Bronchial epithelial cell (primary cell): Measurements from ENCODE around the gene AOX1. TPM values are rescaled to one million over a fixed set of nuclear protein-coding genes. Genes with fewer than 3 reads are reported as not detected.

ENCODE experiments used
- DNase-seq: peaks from one replicate; pipeline ENCODE4 v3.0.0-alpha.2; 2010; ENCODE audit warnings: low read depth
- FAIRE-seq: peaks from 2 replicates; lab custom pipeline; 2011; peaks lifted over from hg19 to GRCh38; lab: Jason Lieb, UNC
- H3K27me3 ChIP-seq: 2 replicates; pipeline ENCODE4 v1.5.1; 2011; ENCODE audit warnings: low read length; ENCODE audit not compliant: control insufficient read depth, insufficient read depth
- H3K36me3 ChIP-seq: 2 replicates; pipeline ENCODE4 v1.5.1; 2011; ENCODE audit warnings: low read length; ENCODE audit not compliant: control insufficient read depth, insufficient read depth
- H3K4me3 ChIP-seq: 2 replicates; pipeline ENCODE4 v1.5.1; 2011; ENCODE audit warnings: mild to moderate bottlenecking, low read depth, low read length, control low read depth
- total RNA-seq: library from RNA; depleted of rRNA; stranded (reverse); fragments of >200 nt; gene quantifications from 2 replicates; pipeline ENCODE4 v1.2.1, GENCODE V29; 2014
- TF ChIP-seq, protein P1 (sequence below): IDR thresholded peaks from 2 replicates; pipeline ENCODE4 v1.5.1; 2011; ENCODE audit warnings: mild to moderate bottlenecking, moderate library complexity, low read length, control low read depth, inconsistent platforms; ENCODE audit not compliant: insufficient read depth, severe bottlenecking

AOX1 gene
- total RNA-seq, 1 donor from 2014 or later, result 8.4 TPM

DNA sequence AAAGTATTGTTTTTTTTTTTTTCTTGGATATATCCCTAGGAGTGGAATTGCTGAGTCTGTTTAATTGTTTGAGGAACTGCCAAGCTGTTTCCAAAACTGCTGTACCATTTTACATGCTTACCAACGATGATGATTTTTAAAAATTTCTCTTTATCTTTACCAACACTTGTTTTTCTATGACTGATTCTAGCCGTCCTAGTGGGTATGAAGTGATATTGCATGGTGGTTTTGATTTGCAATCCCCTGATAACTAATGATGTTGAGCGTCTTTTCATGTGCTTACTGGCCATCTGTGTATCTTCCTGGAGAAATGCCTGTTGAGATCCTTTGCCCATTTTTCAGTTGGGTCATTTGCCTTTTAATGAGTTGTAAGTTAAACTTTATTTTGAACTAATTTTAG is 8.8 kb upstream of the AOX1 start:
- H3K36me3 ChIP-seq, result no peaks in the 10 kb centered on the region
- FAIRE-seq (no peak), DNase-seq (no peak)
- TF ChIP-seq, protein P1, sequence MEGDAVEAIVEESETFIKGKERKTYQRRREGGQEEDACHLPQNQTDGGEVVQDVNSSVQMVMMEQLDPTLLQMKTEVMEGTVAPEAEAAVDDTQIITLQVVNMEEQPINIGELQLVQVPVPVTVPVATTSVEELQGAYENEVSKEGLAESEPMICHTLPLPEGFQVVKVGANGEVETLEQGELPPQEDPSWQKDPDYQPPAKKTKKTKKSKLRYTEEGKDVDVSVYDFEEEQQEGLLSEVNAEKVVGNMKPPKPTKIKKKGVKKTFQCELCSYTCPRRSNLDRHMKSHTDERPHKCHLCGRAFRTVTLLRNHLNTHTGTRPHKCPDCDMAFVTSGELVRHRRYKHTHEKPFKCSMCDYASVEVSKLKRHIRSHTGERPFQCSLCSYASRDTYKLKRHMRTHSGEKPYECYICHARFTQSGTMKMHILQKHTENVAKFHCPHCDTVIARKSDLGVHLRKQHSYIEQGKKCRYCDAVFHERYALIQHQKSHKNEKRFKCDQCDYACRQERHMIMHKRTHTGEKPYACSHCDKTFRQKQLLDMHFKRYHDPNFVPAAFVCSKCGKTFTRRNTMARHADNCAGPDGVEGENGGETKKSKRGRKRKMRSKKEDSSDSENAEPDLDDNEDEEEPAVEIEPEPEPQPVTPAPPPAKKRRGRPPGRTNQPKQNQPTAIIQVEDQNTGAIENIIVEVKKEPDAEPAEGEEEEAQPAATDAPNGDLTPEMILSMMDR, result no peak
- H3K4me3 ChIP-seq, result no peak overlapping the region
- no peaks in the 10 kb centered on the region for H3K27me3 ChIP-seq

- Histone ChIP-seq H3K27me3 (no peaks in the 10 kb centered on the region), H3K36me3 (no peaks in the 10 kb centered on the region), H3K4me3 (no peak overlapping the region)
- FAIRE-seq (peak; percentile 40), DNase-seq (peak; percentile 58)
- TF ChIP-seq, protein P1, result peak; percentile 55
Observed at GRCh38 chr2:200578778-200579177, 7.0 kb upstream of the AOX1 start.

GRCh38 chr2:200584639-200585038 is 1.2 kb upstream of the AOX1 start:
- H3K27me3 ChIP-seq, result no peaks in the 10 kb centered on the region
- DNase-seq (no peak), FAIRE-seq (no peak)
- no peak overlapping the region for H3K4me3 ChIP-seq
- no peaks in the 10 kb centered on the region for H3K36me3 ChIP-seq
- TF ChIP-seq, protein P1, result no peak

DNA sequence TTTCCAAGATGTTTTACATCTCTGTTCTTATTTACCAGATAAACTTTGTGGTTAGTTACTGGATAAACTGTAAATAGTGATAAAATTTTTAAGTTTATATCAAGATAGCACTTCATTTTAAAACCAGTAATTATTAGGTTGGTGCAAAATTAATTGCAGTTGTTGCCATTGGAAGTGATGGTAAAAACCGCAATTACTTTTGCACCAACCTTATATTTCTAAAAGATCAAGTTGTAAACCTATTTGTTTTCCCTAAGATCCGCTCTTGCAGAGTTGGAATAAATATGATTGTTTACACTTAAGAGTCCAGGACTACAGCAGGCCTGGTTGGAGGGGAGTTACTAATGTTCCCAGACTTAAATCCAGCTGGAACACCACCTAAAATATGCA is 479 bp upstream of the AOX1 start:
- Histone ChIP-seq H3K36me3 (no peaks in the 10 kb centered on the region), H3K27me3 (no peaks in the 10 kb centered on the region), H3K4me3 (peak overlapping the region; percentile 58)
- DNase-seq (no peak), FAIRE-seq (no peak)
- TF ChIP-seq, protein P1, result no peak

DNA sequence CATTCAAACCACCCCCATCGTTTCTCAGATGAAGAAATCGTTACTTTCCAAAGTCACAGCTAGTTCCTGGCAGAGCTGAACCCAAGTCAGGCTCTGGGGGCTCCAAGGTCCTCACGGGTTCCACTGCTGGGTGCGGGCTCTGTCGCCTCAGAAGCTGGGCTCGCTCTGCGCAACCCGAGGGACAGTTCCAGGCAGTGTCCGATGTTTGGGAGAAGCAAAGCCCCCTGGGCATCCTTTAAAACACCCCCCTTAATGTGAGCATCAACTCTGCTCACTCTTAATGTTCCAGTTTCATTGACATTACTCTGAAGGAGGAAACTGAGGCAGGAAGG is 796 bp downstream of the AOX1 start:
- Histone ChIP-seq H3K4me3 (no peak overlapping the region), H3K27me3 (no peaks in the 10 kb centered on the region)

More for the DNA sequence above, 796 bp downstream of the AOX1 start:
- DNase-seq (no peak), FAIRE-seq (no peak)
- no peaks in the 10 kb centered on the region for H3K36me3 ChIP-seq
- TF ChIP-seq, protein P1, result no peak
